Peyer's patch (tissue), 4 donors: ENCODE results near the gene FAM89A. TPM values are rescaled to one million over a fixed set of nuclear protein-coding genes. Genes with fewer than 3 reads are reported as not detected.
A peak's percentile ranks its signal among the peaks of the same experiment; 100 is the strongest.
"Not testable (repeated sequence)": the region's sequence is repeated elsewhere in the genome, so short reads cannot be mapped to it uniquely, and the experiment has no call there.

ENCODE experiments used
- DNase-seq, 3 donors: peaks; one replicate each; pipeline ENCODE4 v3.0.0-alpha.2; 2017 to 2019
- H3K27ac ChIP-seq, 4 donors: fragments of 200-600 bp; sonication (generic); one replicate each; pipeline ENCODE4 v1.5.1; 2016 to 2019
- H3K27me3 ChIP-seq, 2 donors: fragments of 200-600 bp; sonication (generic); one replicate each; pipeline ENCODE4 v1.5.1; 2019
- H3K36me3 ChIP-seq, 3 donors: fragments of 200-600 bp; sonication (generic); one replicate each; pipeline ENCODE4 v1.5.1; 2016 to 2019
- H3K4me1 ChIP-seq, 4 donors: fragments of 200-600 bp; sonication (generic); one replicate each; pipeline ENCODE4 v1.5.1; 2016 to 2019
- H3K4me3 ChIP-seq, 4 donors: fragments of 200-600 bp; sonication (generic); 1 replicate in 3 of 4; 2 replicates in 1 of 4; pipeline ENCODE4 v1.5.1; 2016 to 2019; ENCODE audit warnings: mild to moderate bottlenecking in 1 of 4
- H3K9me3 ChIP-seq, 4 donors: fragments of 200-600 bp; sonication (generic); one replicate each; pipeline ENCODE4 v1.5.1; 2016 to 2019; ENCODE audit warnings: mild to moderate bottlenecking in 1 of 4
- CTCF ChIP-seq, 6 experiments: fragments of 450-650 bp in 4 of 6; fragments of 200-600 bp in 2 of 6; sonication (generic) in 1 of 6; IDR thresholded peaks; one replicate each; pipeline ENCODE4 v1.5.1; 2017 to 2019; ENCODE audit warnings: antibody characterized with exemption in 6 of 6, mild to moderate bottlenecking in 3 of 6, moderate library complexity in 1 of 6
- POLR2A ChIP-seq, 2 donors: fragments of 450-650 bp; IDR thresholded peaks; one replicate each; pipeline ENCODE4 v1.5.1; 2017; ENCODE audit warnings: antibody characterized with exemption in 2 of 2, mild to moderate bottlenecking in 2 of 2, moderate library complexity in 2 of 2
- total RNA-seq, 4 donors: library from RNA; depleted of rRNA; stranded (reverse); fragments of >200 nt; gene quantifications; one replicate each; pipeline ENCODE4 v1.1.0, GENCODE V29; 2016

The FAM89A gene
- total RNA-seq, 4 donors from 2014 or later: 0.94 to 3.0 (median 1.6) TPM; not detected in 1

- TF ChIP-seq POLR2A (IDR thresholded peaks at IDR 0.05) (no peak), CTCF (IDR thresholded peaks at IDR 0.05) (no peak)
- peak in 2 of 3 donors; percentile 30 to 53 for DNase-seq
- H3K4me1 ChIP-seq: peaks cover 0 to 17% (median 4%) of the 10 kb centered on the region in 4 donors
- no peaks in the 10 kb centered on the region for H3K27me3 ChIP-seq
- H3K9me3 ChIP-seq: no peaks in the 10 kb centered on the region
- no peaks in the 10 kb centered on the region for H3K36me3 ChIP-seq
- H3K27ac ChIP-seq: peak overlapping the region in 1 of 4 donors; percentile 43
- H3K4me3 ChIP-seq: no peak overlapping the region
These were observed 13.6 kb upstream of the FAM89A start for GRCh38 chr1:231053493-231054162.

- H3K27ac ChIP-seq: no peak overlapping the region
- H3K27me3 ChIP-seq: no peaks in the 10 kb centered on the region
- H3K4me1 ChIP-seq: peaks cover 0 to 17% (median 4%) of the 10 kb centered on the region in 4 donors
- no peaks in the 10 kb centered on the region for H3K9me3 ChIP-seq
- no peak for TF ChIP-seq CTCF (IDR thresholded peaks at IDR 0.05)
- TF ChIP-seq POLR2A (IDR thresholded peaks at IDR 0.05): no peak
- H3K36me3 ChIP-seq: no peaks in the 10 kb centered on the region
- H3K4me3 ChIP-seq: no peak overlapping the region
- no peak for DNase-seq
These were observed 12.7 kb upstream of the FAM89A start for GRCh38 chr1:231052777-231053176.

GRCh38 chr1:231050932-231051331, 10.9 kb upstream of the FAM89A start:
- H3K27me3 ChIP-seq, DNase-seq, H3K27ac ChIP-seq, H3K9me3 ChIP-seq, H3K36me3 ChIP-seq, H3K4me3 ChIP-seq: not testable (repeated sequence)
- H3K4me1 ChIP-seq: peaks cover 0 to 17% (median 4%) of the 10 kb centered on the region in 4 donors

- no peak overlapping the region for H3K4me3 ChIP-seq
- no peak overlapping the region for H3K27ac ChIP-seq
- no peak for TF ChIP-seq POLR2A (IDR thresholded peaks at IDR 0.05)
- no peak for TF ChIP-seq CTCF (IDR thresholded peaks at IDR 0.05)
- no peaks in the 10 kb centered on the region for H3K9me3 ChIP-seq
- no peak for DNase-seq
- H3K4me1 ChIP-seq: peaks cover 0 to 17% (median 4%) of the 10 kb centered on the region in 4 donors
- H3K27me3 ChIP-seq: no peaks in the 10 kb centered on the region
- no peaks in the 10 kb centered on the region for H3K36me3 ChIP-seq
These were observed 10.3 kb upstream of the FAM89A start for GRCh38 chr1:231050395-231050794.

GRCh38 chr1:231049121-231049979, 9.3 kb upstream of the FAM89A start:
- no peak overlapping the region for H3K4me3 ChIP-seq
- DNase-seq: no peak
- peaks cover 0 to 4% (median 0%) of the 10 kb centered on the region in 4 donors for H3K9me3 ChIP-seq
- H3K4me1 ChIP-seq: peaks cover 0 to 15% (median 4%) of the 10 kb centered on the region in 4 donors
- TF ChIP-seq POLR2A (IDR thresholded peaks at IDR 0.05) (no peak), CTCF (IDR thresholded peaks at IDR 0.05) (no peak)
- no peak overlapping the region for H3K27ac ChIP-seq
- H3K27me3 ChIP-seq: no peaks in the 10 kb centered on the region
- H3K36me3 ChIP-seq: no peaks in the 10 kb centered on the region

- not testable (repeated sequence) for H3K27ac ChIP-seq, H3K4me3 ChIP-seq, H3K36me3 ChIP-seq
These were observed 8.4 kb upstream of the FAM89A start for GRCh38 chr1:231048419-231048818.

GRCh38 chr1:231047529-231047928, 7.5 kb upstream of the FAM89A start:
- H3K36me3 ChIP-seq, H3K9me3 ChIP-seq, H3K4me1 ChIP-seq, H3K27ac ChIP-seq, DNase-seq, H3K27me3 ChIP-seq, H3K4me3 ChIP-seq: not testable (repeated sequence)

More at GRCh38 chr1:231048419-231048818, 8.4 kb upstream of the FAM89A start:
- H3K9me3 ChIP-seq, H3K27me3 ChIP-seq, H3K4me1 ChIP-seq, DNase-seq: not testable (repeated sequence)
